ENCODE measurements around the gene SYNPO2. TPM values are rescaled to one million over a fixed set of nuclear protein-coding genes. Genes with fewer than 3 reads are reported as not detected.

Gene SYNPO2
- total and polyA plus RNA-seq, 10 of the 15 experiments (the other 5 are each of a cell fraction or from before 2014, with no cell fraction given), result 0.04 to 0.34 (median 0.28) TPM

DNA sequence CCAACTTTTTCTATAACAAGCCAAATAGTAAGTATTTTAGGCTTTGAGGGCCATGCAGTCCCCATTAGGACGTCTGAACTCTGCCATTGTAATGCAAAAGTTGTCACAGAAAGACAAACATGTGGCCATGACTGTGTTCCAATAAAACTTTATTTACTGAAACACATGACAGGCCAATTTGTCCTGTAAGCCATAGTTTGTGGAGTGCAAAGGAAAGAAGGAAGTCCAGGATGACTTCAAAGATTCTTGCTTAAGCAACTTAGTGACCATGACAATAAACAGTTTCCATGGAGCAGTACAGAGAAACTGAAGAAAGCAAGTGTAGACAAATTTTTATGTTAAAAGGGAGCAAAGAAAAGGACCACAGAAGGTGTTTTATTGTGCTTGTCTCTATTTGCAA lies 212.0 kb downstream of the SYNPO2 start:
- in situ Hi-C loops (cut with MboI), result no loop called here
- no peak overlapping the region for H3K4me3 ChIP-seq
- H3K27ac ChIP-seq (ENCODE audit: control insufficient read depth, insufficient read depth), result no peak overlapping the region
- no peak overlapping the region for H3K9ac ChIP-seq (ENCODE audit: control insufficient read depth, insufficient read depth, low read length)
- ChIA-PET RAD21 (ENCODE audit: unreplicated experiment) (no interaction called here), CTCF (no interaction called here), SMC1A (ENCODE audit: uncharacterized antibody, unreplicated experiment) (no interaction called here), POLR2A (interaction anchor here (0.6 kb wide), 1 partner anchor 26 kb away, joined by 3 read pairs; no protein-coding TSS in a partner anchor)
- intact Hi-C loops (cut with micrococcal nuclease; ENCODE audit: unreplicated experiment), result no loop called here
- 0% methylated on average over 1 of the region's 1 CpG for WGBS (ENCODE audit: insufficient coverage, insufficient replicate concordance, low lambda C conversion rate, missing lambda C conversion rate)
- H3K79me2 ChIP-seq (ENCODE audit: control insufficient read depth, insufficient read depth, low read length), result no peaks in the 10 kb centered on the region
- BruUV-seq (replicated peaks), result no TSS peak
- DNase-seq (ENCODE audit: low read depth, low spot score), result no peak
- H3K9me3 ChIP-seq (replicated peaks; ENCODE audit: control insufficient read depth, insufficient read depth, low read length), result no peaks in the 10 kb centered on the region
- no peaks in the 10 kb centered on the region for H3K4me1 ChIP-seq (ENCODE audit: control insufficient read depth, insufficient read depth, low read length)
- no peak overlapping the region for H3K4me2 ChIP-seq (ENCODE audit: control insufficient read depth, insufficient read depth)
- no peaks in the 10 kb centered on the region for H3K27me3 ChIP-seq (replicated peaks in 1 of 2; ENCODE audit: control insufficient read depth in 2 of 2, insufficient read depth in 2 of 2, low read length in 1 of 2)
- no peak for FAIRE-seq
- ATAC-seq, result no peak
- TF ChIP-seq ZNF217 (IDR thresholded peaks at IDR 0.05), result no peak
- TF ChIP-seq ASH2L (IDR thresholded peaks at IDR 0.05; ENCODE audit: borderline replicate concordance, low read depth), result no peak
- TF ChIP-seq HCFC1 (IDR thresholded peaks at IDR 0.05; ENCODE audit: low read length), result no peak
- no peak for TF ChIP-seq IRF3 (IDR thresholded peaks at IDR 0.05)
- TF ChIP-seq KLF5 (IDR thresholded peaks at IDR 0.05; ENCODE audit: partially characterized antibody), result no peak
- no peak for TF ChIP-seq PRDM15 (CRISPR knock-in tag; IDR thresholded peaks at IDR 0.05)
- no peak for TF ChIP-seq ETV6 (conservative IDR thresholded peaks at IDR 0.05 in 1 of 2, IDR thresholded peaks at IDR 0.05 in 1 of 2; ENCODE audit: borderline replicate concordance in 1 of 2, low read depth in 1 of 2)
- no peak for TF ChIP-seq HDAC2 (IDR thresholded peaks at IDR 0.05)
- TF ChIP-seq PML (IDR thresholded peaks at IDR 0.05; ENCODE audit: low read length), result no peak
- no peak for TF ChIP-seq SIX5 (IDR thresholded peaks at IDR 0.05; ENCODE audit: low read depth, low read length, severe bottlenecking)
- TF ChIP-seq LARP7 (IDR thresholded peaks at IDR 0.05), result no peak
- no peak for TF ChIP-seq FOXM1 (IDR thresholded peaks at IDR 0.05; ENCODE audit: low read depth, low read length)
- H2AFZ ChIP-seq (ENCODE audit: control insufficient read depth, low read depth, low read length), result no peak overlapping the region
- no peaks in the 10 kb centered on the region for H4K20me1 ChIP-seq (ENCODE audit: control insufficient read depth, insufficient read depth)
- H3K36me3 ChIP-seq (ENCODE audit: control insufficient read depth in 2 of 2, insufficient read depth in 2 of 2, low read length in 1 of 2), result no peaks in the 10 kb centered on the region

All from GM12878 (cell line).